ENCODE data around the gene KCNH2. TPM values are rescaled to one million over a fixed set of nuclear protein-coding genes. Genes with fewer than 3 reads are reported as not detected.
A peak's percentile ranks its signal among the peaks of the same experiment; 100 is the strongest.

The KCNH2 gene
- total and polyA plus RNA-seq, 10 of the 15 experiments (the other 5 are each of a cell fraction or from before 2014, with no cell fraction given) = 0.04 to 0.24 (median 0.17) TPM; not detected in 6

- 0 out of 2 replicates have a peak, but pooled peaks have one; percentile 5 for TF ChIP-seq RAD21 (IDR thresholded peaks at IDR 0.05; ENCODE audit: insufficient read depth, low read depth, low read length)
- TF ChIP-seq BHLHE40 (IDR thresholded peaks at IDR 0.05; ENCODE audit: borderline replicate concordance in 1 of 2, low read depth in 2 of 2, low read length in 1 of 2) = peak in 1 of 2 experiments; percentile 81; a peak in 2 of 4 replicates
- TF ChIP-seq IKZF1 (conservative IDR thresholded peaks at IDR 0.05) = peak; percentile 44
- 0 out of 2 replicates have a peak, but pooled peaks have one; percentile 28 for TF ChIP-seq TCF3 (IDR thresholded peaks at IDR 0.05; ENCODE audit: borderline replicate concordance, insufficient read depth, low read depth, low read length)
- no peak for TF ChIP-seq ATF2 (IDR thresholded peaks at IDR 0.05; ENCODE audit: low read length)
- peak; percentile 40; the same call in 1 of the 2 replicates for TF ChIP-seq DPF2 (IDR thresholded peaks at IDR 0.05)
- 0 out of 2 replicates have a peak, but pooled peaks have one; percentile 39 for TF ChIP-seq RB1 (IDR thresholded peaks at IDR 0.05; ENCODE audit: borderline replicate concordance)
- no peak for TF ChIP-seq ASH2L (IDR thresholded peaks at IDR 0.05; ENCODE audit: borderline replicate concordance, low read depth)
- TF ChIP-seq BACH1 (IDR thresholded peaks at IDR 0.05; ENCODE audit: borderline replicate concordance) = 0 out of 2 replicates have a peak, but pooled peaks have one; percentile 35
Measured at GRCh38 chr7:150974468-150975391, 3.4 kb downstream of the KCNH2 start (continued).
